ENCODE data around the gene DCDC1.
A peak's percentile ranks its signal among the peaks of the same experiment; 100 is the strongest.

DCDC1 gene

GRCh38 chr11:31369348-31370329 is at the start of gene DCDC1, which contains the start of gene DNAJC24:
Gene DCDC1 (minus strand): TSS chr11:31369739. CDS start chr11:31328280, 41,459 bp downstream.
Gene DNAJC24 (plus strand): TSS chr11:31369860. CDS start chr11:31370749, 889 bp downstream.
- DNase-seq, result peak; percentile 47

GRCh38 chr11:31419138-31419537 is 49.6 kb upstream of the DCDC1 start:
- DNase-seq, result no peak

- no peak for DNase-seq
Observed at GRCh38 chr11:31417816-31418215, 48.3 kb upstream of the DCDC1 start.

- no peak for DNase-seq
Observed at GRCh38 chr11:31417357-31417756, 47.8 kb upstream of the DCDC1 start.

GRCh38 chr11:31415435-31415834 is 45.9 kb upstream of the DCDC1 start:
- no peak for DNase-seq

- no peak for DNase-seq
Observed at GRCh38 chr11:31414338-31414737, 44.8 kb upstream of the DCDC1 start.

- no peak for DNase-seq
Observed at GRCh38 chr11:31412946-31413345, 43.4 kb upstream of the DCDC1 start.

- no peak for DNase-seq
Observed at GRCh38 chr11:31408201-31408600, 38.7 kb upstream of the DCDC1 start.

GRCh38 chr11:31404614-31405013 is 35.1 kb upstream of the DCDC1 start:
- DNase-seq, result no peak

- no peak for DNase-seq
Observed at GRCh38 chr11:31397239-31397834, 27.8 kb upstream of the DCDC1 start.

- DNase-seq, result no peak
Observed at GRCh38 chr11:31387379-31387778, 17.8 kb upstream of the DCDC1 start.

GRCh38 chr11:31383116-31383515 is 13.6 kb upstream of the DCDC1 start:
- no peak for DNase-seq

GRCh38 chr11:31375879-31376278 is 6.3 kb upstream of the DCDC1 start:
- DNase-seq, result no peak

- no peak for DNase-seq
Observed at GRCh38 chr11:31366795-31367194, 2.7 kb downstream of the DCDC1 start.

- no peak for DNase-seq
Observed at GRCh38 chr11:31361743-31362142, 7.8 kb downstream of the DCDC1 start.

GRCh38 chr11:31355817-31356216 is 13.7 kb downstream of the DCDC1 start:
- DNase-seq, result no peak

GRCh38 chr11:31355131-31355530 is 14.4 kb downstream of the DCDC1 start:
- no peak for DNase-seq

GRCh38 chr11:31351168-31351567 is 18.4 kb downstream of the DCDC1 start:
- DNase-seq, result no peak

GRCh38 chr11:31340903-31341572 is 28.5 kb downstream of the DCDC1 start:
- DNase-seq, result no peak

- no peak for DNase-seq
Observed at GRCh38 chr11:31337806-31338205, 31.7 kb downstream of the DCDC1 start.

GRCh38 chr11:31328697-31329096 is 40.8 kb downstream of the DCDC1 start:
- no peak for DNase-seq

- DNase-seq, result no peak
Observed at GRCh38 chr11:31327417-31327816, 42.1 kb downstream of the DCDC1 start.

- DNase-seq, result no peak
Observed at GRCh38 chr11:31326470-31327148, 42.9 kb downstream of the DCDC1 start.
